Aorta (tissue), 5 donors: ENCODE measurements around the gene ALDOA. TPM values are rescaled to one million over a fixed set of nuclear protein-coding genes. Genes with fewer than 3 reads are reported as not detected.

Experiments
- ATAC-seq: fragments of 200-7000 bp; cut with Tn5 transposase; one replicate; pipeline ENCODE4 v1.9.1; 2022; ENCODE audit warnings: moderate library complexity; ENCODE audit not compliant: low FRiP score
- DNase-seq, 2 donors: peaks; one replicate each; pipeline ENCODE4 v3.0.0-alpha.2; 2020
- H3K27ac ChIP-seq, 2 donors: one replicate each; pipeline ENCODE4 v1.5.1; 2013; ENCODE audit warnings: low read length in 2 of 2, mild to moderate bottlenecking in 2 of 2, moderate library complexity in 2 of 2, control low read depth in 1 of 2, inconsistent platforms in 1 of 2, low read depth in 1 of 2
- H3K27me3 ChIP-seq, 2 donors: one replicate each; pipeline ENCODE4 v1.6.1; 2013; ENCODE audit warnings: control low read depth in 1 of 2, low read length in 1 of 2, mild to moderate bottlenecking in 1 of 2, moderate library complexity in 1 of 2; ENCODE audit not compliant: insufficient read depth in 2 of 2, control insufficient read depth in 1 of 2
- H3K36me3 ChIP-seq, 2 donors: one replicate each; pipeline ENCODE4 v1.6.1; 2013; ENCODE audit warnings: control low read depth in 1 of 2, low read length in 1 of 2, mild to moderate bottlenecking in 1 of 2; ENCODE audit not compliant: insufficient read depth in 2 of 2, control insufficient read depth in 1 of 2
- H3K4me1 ChIP-seq, 2 donors: one replicate each; pipeline ENCODE4 v1.6.1; 2013; ENCODE audit warnings: low read length in 2 of 2, control low read depth in 1 of 2, mild to moderate bottlenecking in 1 of 2, moderate library complexity in 1 of 2; ENCODE audit not compliant: insufficient read depth in 2 of 2, control insufficient read depth in 1 of 2
- H3K4me3 ChIP-seq, 2 donors: one replicate each; pipeline ENCODE4 v1.5.1; 2013; ENCODE audit warnings: low read length in 2 of 2, control low read depth in 1 of 2, mild to moderate bottlenecking in 1 of 2
- H3K9me3 ChIP-seq: one replicate; pipeline ENCODE4 v1.6.1; 2013; ENCODE audit warnings: mild to moderate bottlenecking, low read length; ENCODE audit not compliant: control insufficient read depth
- WGBS, 2 donors: extraction: QIAGEN DNeasy Blood & Tissue Kit; methylation state at CpG; one replicate each; pipeline ENCODE4 v1.1.7; 2013; 5-methylcytosine and 5-hydroxymethylcytosine counted together
- intact Hi-C, 2 donors: fragments of 100-400 bp; cut with DNase I; formaldehyde crosslinking; loops; one replicate each; pipeline versions ENCODE4 v1.14.2 to v1.15.0; 2022
- polyA plus RNA-seq, 2 donors: library from polyadenylated mRNA; stranded (reverse); fragments of 200-250 nt; gene quantifications; one replicate each; pipeline ENCODE4 v1.2.3, GENCODE V29; 2013
- total RNA-seq, 2 donors: library from RNA; stranded (reverse); fragmentation: NEBNext Ultra II Directional; extraction: Animal tissue kit (Norgen Biotek cat#: 25700); gene quantifications; one replicate each; pipeline ENCODE4 v1.2.1, GENCODE V29; 2021
- donor health status: healthy with polysubstance abuse.
- donor health status: Bipolar disorder and iron deficiency.
- donor health status: DM: no; HTN: no; CAD: no.
- donor health status: DM: no; HTN: no; CAD: no.
- donor health status: DM: yes; HTN: yes; CAD: no.

ALDOA gene
- total and polyA plus RNA-seq, 4 donors: 494 to 861 (median 706) TPM

GRCh38 chr16:30025156-30025555 lies 40.4 kb upstream of the ALDOA start:
- Histone ChIP-seq H3K27ac (no peak overlapping the region), H3K4me3 (no peak overlapping the region), H3K27me3 (no peaks in the 10 kb centered on the region), H3K36me3 (no peaks in the 10 kb centered on the region), H3K9me3 (no peaks in the 10 kb centered on the region), H3K4me1 (no peaks in the 10 kb centered on the region)
- ATAC-seq (no peak), DNase-seq (no peak)
- intact Hi-C loops: loop anchor here in 1 of 2 donors (10.0 kb wide), 1 partner anchor 330 kb away; no protein-coding TSS in a partner anchor
- 74 to 76% methylated on average over 20 of the region's 20 CpGs for WGBS, 2 donors

- Histone ChIP-seq H3K27ac (no peak overlapping the region), H3K9me3 (no peaks in the 10 kb centered on the region), H3K4me1 (no peaks in the 10 kb centered on the region), H3K4me3 (no peak overlapping the region), H3K27me3 (no peaks in the 10 kb centered on the region), H3K36me3 (no peaks in the 10 kb centered on the region)
- 71 to 75% methylated on average over 7 of the region's 7 CpGs for WGBS, 2 donors
- intact Hi-C loops: loop anchor here in 1 of 2 donors (10.0 kb wide), 1 partner anchor 331 kb away; no protein-coding TSS in a partner anchor
- DNase-seq (no peak), ATAC-seq (no peak)
Observed at GRCh38 chr16:30025574-30025973, 40.0 kb upstream of the ALDOA start.

GRCh38 chr16:30026449-30026848 lies 39.1 kb upstream of the ALDOA start:
- Histone ChIP-seq H3K4me1 (no peaks in the 10 kb centered on the region), H3K27me3 (no peaks in the 10 kb centered on the region), H3K9me3 (no peaks in the 10 kb centered on the region), H3K36me3 (no peaks in the 10 kb centered on the region), H3K4me3 (no peak overlapping the region), H3K27ac (no peak overlapping the region)
- WGBS, 2 donors: 85 to 88% methylated on average over 18 of the region's 18 CpGs
- ATAC-seq: no peak
- DNase-seq: no peak
- intact Hi-C loops: loop anchor here in 1 of 2 donors (10.0 kb wide), 1 partner anchor 332 kb away; no protein-coding TSS in a partner anchor

GRCh38 chr16:30027588-30028437 lies 37.7 kb upstream of the ALDOA start:
- H3K27me3 ChIP-seq: no peaks in the 10 kb centered on the region
- WGBS, 2 donors: 38 to 40% methylated on average over 11 to 13 of the region's 13 CpGs
- no peak for ATAC-seq

GRCh38 chr16:30028438-30029076 lies 37.0 kb upstream of the ALDOA start:
- intact Hi-C loops: loop anchor here in 1 of 2 donors (10.0 kb wide), 1 partner anchor 334 kb away; no protein-coding TSS in a partner anchor
- ATAC-seq: no peak
- H3K27me3 ChIP-seq: no peaks in the 10 kb centered on the region

More at GRCh38 chr16:30027588-30028437, 37.7 kb upstream of the ALDOA start:
- H3K9me3 ChIP-seq: no peaks in the 10 kb centered on the region
- H3K4me1 ChIP-seq: no peaks in the 10 kb centered on the region
- no peak for DNase-seq
- no peak overlapping the region for H3K4me3 ChIP-seq
- H3K27ac ChIP-seq: no peak overlapping the region
- intact Hi-C loops: loop anchor here in 1 of 2 donors (10.0 kb wide), 1 partner anchor 333 kb away; no protein-coding TSS in a partner anchor
- no peaks in the 10 kb centered on the region for H3K36me3 ChIP-seq

GRCh38 chr16:30030011-30030685 lies 35.4 kb upstream of the ALDOA start:
- ATAC-seq (no peak), DNase-seq (no peak)
- intact Hi-C loops: no loop called here
- Histone ChIP-seq H3K4me3 (no peak overlapping the region), H3K27me3 (no peaks in the 10 kb centered on the region), H3K4me1 (no peaks in the 10 kb centered on the region), H3K9me3 (no peaks in the 10 kb centered on the region), H3K36me3 (no peaks in the 10 kb centered on the region), H3K27ac (no peak overlapping the region)
- 20 to 22% methylated on average over 23 of the region's 23 CpGs for WGBS, 2 donors

More at GRCh38 chr16:30028438-30029076, 37.0 kb upstream of the ALDOA start:
- DNase-seq: no peak
- 9 to 13% methylated on average over 18 of the region's 18 CpGs for WGBS, 2 donors
- Histone ChIP-seq H3K9me3 (no peaks in the 10 kb centered on the region), H3K4me3 (no peak overlapping the region), H3K36me3 (no peaks in the 10 kb centered on the region), H3K4me1 (no peaks in the 10 kb centered on the region), H3K27ac (no peak overlapping the region)

GRCh38 chr16:30030841-30031413 lies 34.6 kb upstream of the ALDOA start, which contains the start of gene TLCD3B:
Gene TLCD3B, minus strand, starts transcription at chr16:30031271. Its CDS starts 744 bp downstream, at chr16:30030527.
- H3K9me3 ChIP-seq: no peaks in the 10 kb centered on the region
- H3K4me3 ChIP-seq: no peak within 1 kb of the TSS
- DNase-seq (no peak), ATAC-seq (no peak)
- H3K27ac ChIP-seq: no peak within 1 kb of the TSS
- no peaks in the 10 kb centered on the region for H3K27me3 ChIP-seq
- 1% methylated on average over 19 to 27 of the region's 27 CpGs for WGBS, 2 donors
- H3K36me3 ChIP-seq: no peaks in the 10 kb centered on the region
- no peaks in the 10 kb centered on the region for H3K4me1 ChIP-seq
- intact Hi-C loops: no loop called here

GRCh38 chr16:30031477-30031918 lies 34.1 kb upstream of the ALDOA start:
- no peaks in the 10 kb centered on the region for H3K27me3 ChIP-seq
- intact Hi-C loops: no loop called here

More at GRCh38 chr16:30031477-30031918, 34.1 kb upstream of the ALDOA start:
- DNase-seq: no peak
- no peak overlapping the region for H3K4me3 ChIP-seq
- no peak for ATAC-seq
- 17 to 18% methylated on average over 11 of the region's 11 CpGs for WGBS, 2 donors
- no peaks in the 10 kb centered on the region for H3K36me3 ChIP-seq
- H3K27ac ChIP-seq: no peak overlapping the region
- H3K4me1 ChIP-seq: no peaks in the 10 kb centered on the region
- no peaks in the 10 kb centered on the region for H3K9me3 ChIP-seq
